Mucosa of stomach (tissue), 1 donor: ENCODE measurements around the gene SLC19A2.

ENCODE experiments used
- H3K27me3 ChIP-seq: one replicate; pipeline ENCODE4 v1.7.0; 2013; ENCODE audit warnings: mild to moderate bottlenecking, low read length; ENCODE audit not compliant: control insufficient read depth, insufficient read depth
- H3K36me3 ChIP-seq: one replicate; pipeline ENCODE4 v1.7.0; 2013; ENCODE audit warnings: low read length; ENCODE audit not compliant: control insufficient read depth, insufficient read depth
- H3K4me1 ChIP-seq: one replicate; pipeline ENCODE4 v1.7.0; 2013; ENCODE audit warnings: mild to moderate bottlenecking, low read length; ENCODE audit not compliant: control insufficient read depth, insufficient read depth
- H3K4me3 ChIP-seq: one replicate; pipeline ENCODE4 v1.7.0; 2013; ENCODE audit warnings: low read length
- H3K9ac ChIP-seq: one replicate; pipeline ENCODE4 v1.7.0; 2013; ENCODE audit warnings: mild to moderate bottlenecking, low read length, moderate library complexity
- H3K9me3 ChIP-seq: one replicate; pipeline ENCODE4 v1.7.0; 2013; ENCODE audit warnings: mild to moderate bottlenecking, low read length, moderate library complexity; ENCODE audit not compliant: control insufficient read depth
- donor health status: Pancreatic carcinoma.

SLC19A2 gene

GRCh38 chr1:169414952-169415351 is 70.8 kb downstream of the SLC19A2 start:
- H3K4me1 ChIP-seq = no peaks in the 10 kb centered on the region
- no peaks in the 10 kb centered on the region for H3K27me3 ChIP-seq
- no peak overlapping the region for H3K4me3 ChIP-seq
- H3K9ac ChIP-seq = no peak overlapping the region
- H3K36me3 ChIP-seq = no peaks in the 10 kb centered on the region
- H3K9me3 ChIP-seq = no peaks in the 10 kb centered on the region
